ENCODE results near the gene PPP2R2C.

PPP2R2C gene

DNA sequence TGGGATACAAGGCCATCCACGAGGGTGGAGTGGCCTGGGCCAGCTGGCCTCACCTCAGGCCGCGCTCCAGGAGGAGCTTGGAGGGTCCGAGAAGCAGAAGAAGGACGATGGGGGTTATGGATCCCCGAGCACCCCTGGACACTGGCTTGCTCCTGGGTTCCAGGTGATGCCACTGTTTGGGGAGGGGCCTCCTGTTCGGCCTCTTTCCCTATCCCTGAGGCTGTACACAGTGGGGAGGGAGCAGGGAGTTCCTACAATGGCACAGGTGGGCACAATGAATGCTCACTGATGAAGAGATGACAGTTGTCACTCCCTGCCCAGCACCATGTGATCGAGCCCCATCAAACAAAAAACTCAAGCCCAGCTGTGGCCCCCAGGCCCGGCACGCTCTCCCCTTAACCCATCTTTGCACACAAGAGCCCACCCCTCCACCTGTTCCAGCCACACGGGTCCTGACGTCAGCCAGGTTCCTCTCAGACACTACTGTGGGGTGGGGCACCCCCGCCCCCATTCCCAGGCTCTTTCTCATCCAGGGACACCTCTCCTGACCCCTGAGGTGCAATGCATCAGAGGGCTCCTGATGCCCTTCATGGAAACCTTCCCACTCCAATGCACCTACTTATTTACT lies 132.5 kb downstream of the PPP2R2C start:
- no peak for DNase-seq

DNA sequence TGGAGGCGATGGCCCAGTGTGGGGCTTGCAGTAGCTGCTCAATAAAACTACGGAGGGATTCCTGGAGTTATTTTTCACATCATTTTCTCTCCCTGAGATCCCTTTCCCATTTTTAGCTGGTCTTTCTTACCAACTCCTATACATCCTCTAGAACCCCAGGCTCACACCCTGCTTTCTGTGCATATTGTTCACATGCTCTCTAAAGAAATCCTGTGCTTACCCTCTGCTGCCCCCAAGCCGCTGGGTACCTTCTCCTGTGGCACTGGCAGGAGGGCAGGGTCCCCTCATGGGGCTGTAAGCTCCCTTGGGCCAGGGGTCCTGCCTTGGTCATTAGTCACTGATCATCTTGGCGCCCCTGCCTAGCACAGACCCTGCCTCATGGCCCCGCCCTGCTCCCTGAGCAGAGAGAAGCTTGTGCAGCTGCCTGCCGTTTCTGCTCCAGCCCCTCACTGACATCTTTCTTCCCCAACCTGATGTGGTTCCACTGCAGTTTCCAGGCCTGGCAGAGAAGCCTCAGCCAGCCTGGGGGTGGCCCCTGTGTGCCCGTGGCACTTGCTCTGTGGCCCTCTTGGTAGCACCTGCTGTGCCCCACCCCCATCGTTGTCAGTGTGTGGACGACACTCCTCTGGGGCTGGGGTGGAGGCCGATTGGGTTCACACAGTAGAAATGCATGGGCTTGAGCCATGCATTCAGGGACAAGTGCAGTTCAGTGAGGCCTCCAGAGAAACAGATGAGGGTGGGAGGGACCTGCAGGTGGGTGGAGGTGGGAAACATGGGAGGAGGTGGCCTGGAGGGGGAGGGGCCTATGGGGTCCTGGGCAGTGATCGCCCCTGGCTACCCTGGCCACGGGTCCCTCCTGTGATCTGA lies 133.2 kb downstream of the PPP2R2C start:
- no peak for DNase-seq

DNA sequence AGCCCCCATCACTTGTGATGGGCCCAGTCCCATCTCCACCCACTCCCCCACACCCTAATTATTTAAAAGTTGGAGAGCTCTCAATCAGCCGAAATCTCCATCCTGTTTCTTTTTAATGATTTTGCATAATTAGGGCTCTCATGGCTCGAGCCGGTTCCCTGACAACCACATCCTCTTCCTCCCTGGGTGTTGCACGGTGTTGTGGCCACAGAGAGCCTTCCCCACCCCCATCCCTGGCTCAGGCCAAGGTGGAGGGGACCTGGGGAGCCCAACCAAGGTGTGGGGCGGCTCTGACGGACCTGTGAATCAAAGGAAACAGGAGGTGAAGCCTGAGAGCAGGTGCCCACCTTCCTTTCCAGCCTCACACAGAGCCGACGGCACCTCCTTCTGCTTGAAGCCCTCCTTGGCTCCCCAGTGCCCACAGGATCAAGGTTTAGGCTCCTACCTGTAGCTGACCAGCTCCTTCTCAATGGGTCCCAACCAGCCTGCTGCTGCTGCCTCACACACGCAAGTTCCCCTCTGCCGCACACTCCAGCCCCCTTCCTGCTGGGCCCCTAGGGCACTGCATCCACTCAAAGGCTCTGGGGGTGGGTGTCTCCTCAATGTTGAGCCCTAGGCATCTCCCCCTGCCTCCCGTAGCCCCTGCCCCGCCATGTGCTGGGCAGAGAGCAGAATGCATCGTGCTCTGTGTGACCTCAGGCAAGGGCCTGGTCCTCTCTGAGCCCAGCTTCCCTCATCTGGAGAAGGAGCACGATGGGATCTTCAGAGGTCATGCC lies 134.1 kb downstream of the PPP2R2C start:
- DNase-seq: no peak

DNA sequence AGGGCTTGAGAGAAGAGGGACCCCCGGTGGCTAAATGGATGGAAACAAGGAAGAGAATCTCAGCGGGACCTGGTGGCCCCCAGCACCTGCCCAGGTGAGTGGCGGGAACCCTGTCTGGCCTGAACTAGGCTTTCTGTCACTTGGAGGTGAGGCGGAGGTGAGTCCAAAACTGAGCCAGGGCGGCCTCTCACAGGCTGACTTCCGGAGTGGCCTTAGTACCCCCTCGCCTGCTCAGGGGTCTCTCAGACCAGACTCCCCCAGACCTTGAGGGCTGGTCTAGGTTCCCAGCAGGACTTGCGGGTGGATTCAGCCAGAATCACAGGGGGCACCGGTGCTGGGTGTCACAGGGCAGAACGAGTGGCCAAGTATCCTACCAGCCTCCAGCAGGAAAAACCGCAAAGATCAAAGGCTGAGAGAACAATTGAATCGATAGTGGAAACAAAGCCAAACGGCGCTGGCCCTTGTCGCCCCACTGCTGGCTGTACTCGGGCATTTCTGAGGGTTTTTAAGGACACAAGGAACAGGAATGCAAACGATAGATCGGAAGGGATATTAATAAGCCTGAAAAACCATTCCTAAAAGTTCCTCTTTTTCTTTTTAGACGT lies 135.0 kb downstream of the PPP2R2C start:
- no peak for DNase-seq

DNA sequence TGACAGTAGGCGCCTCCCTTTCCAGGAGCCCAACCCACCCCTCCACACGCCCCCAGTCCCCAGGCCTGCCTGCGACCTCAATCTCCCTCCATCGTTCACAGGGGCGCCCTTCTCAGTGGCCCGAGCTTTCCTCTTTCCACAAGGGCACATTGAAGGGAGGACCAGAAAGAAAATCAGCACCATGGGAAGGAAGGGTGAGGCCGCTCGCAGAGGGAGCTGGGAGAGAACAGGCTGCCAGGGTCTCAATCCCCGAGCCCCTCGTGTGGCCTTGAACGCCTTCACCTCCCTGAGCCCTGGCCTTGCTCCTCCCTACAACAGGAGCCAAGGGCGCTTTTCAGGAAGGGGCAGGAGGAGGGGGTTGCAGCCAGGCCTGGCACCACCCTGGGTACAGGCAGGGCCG lies 136.2 kb downstream of the PPP2R2C start:
- no peak for DNase-seq

DNA sequence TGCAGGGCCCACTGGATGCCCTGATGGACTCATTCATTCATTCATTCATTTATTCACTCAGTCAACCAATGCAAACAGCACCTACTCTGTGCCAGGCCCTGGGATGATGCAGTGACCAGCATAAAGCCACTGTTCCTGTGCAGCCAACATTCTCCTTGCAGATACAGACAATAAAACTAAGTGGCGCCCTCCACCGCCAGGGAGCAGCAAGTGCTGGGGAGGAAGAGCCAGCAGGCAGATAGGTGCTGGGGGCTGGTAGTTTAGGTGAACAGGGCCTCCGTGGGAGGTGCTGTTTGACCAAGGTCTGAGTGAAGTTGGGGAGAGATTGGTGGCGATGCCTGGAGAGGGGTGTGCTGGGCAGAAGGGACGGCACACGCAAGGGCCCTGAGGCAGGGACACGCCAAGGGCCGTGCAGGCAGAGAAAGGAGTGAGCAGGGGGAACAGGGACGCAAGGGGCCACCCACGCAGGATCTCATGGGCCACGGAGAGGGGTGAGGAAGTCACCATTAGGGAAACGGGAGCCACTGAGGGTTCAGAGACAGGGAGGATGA lies 137.3 kb downstream of the PPP2R2C start:
- no peak for DNase-seq

DNA sequence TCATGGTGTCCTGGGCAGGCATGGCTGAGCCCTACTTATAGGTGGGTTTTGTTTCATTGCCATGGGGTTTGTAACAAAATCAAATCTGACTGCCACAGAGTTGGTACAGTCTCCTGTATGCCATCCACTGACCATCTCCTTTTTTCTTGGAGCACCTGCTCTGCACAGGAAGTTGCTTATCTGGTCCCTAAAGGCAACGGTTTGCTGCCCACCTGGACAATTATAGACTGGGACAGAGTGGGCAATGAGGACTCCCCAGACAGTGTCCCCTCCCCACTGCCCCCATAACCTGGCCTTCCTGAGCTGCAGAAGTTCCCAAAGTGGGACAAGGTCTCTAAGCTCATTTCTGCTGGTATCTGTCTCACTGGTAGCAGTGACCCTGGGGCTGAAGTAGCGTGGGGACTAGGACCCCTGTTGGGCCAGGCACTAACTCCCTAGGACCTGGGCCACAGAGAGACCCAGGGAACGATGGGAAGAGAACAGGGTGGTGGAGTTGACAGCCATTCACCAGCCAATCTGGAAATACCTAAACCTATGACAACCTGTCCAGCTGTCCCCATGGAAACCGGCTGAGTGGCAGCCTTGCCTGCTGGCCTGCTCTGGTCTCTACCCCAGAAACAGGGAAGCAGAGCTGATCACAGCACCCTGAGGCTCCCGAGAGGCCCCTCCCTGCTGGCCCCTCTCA lies 138.1 kb downstream of the PPP2R2C start:
- DNase-seq: no peak

DNA sequence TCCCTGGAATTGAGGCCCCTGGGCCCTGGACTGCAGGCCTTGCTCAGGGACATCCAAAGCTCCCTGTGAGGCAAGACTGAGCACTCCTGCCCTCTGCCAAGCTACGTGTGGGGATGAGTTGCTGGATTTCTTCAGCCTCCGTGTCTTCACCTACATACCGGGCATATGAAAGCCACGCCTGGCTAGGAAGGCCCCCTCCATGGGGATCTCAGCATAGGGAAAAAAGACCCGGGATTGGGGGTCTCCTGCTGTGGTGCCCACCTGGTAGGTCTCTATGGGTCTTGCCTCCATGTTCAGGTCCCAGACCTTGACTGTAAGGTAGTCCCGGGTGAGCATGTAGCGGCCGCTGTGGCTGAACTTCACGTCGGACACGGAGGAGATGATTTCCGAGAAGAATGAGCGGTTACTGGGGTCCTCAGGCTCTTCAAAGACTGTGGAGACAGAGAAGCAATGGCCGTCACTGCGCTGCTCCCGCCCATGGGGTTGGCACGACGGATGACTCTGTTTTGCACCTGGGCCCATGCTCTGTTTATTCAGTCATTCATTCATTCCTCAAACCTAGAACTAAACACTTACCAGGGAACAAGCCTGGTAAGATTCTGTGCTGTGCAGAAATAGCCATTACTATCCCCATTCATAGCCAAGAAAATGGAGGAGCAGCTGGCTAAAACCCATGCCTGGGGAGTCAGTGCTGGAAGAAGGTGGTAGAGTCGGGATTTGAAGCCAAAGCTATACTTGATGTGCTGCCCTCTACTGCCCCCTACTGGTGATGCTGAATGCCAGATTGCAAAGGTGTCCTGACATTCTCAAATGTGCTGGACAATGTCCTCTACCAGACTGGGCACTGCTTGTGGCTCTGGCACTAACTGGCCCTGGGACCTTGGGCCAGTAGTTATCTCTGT lies 138.9 kb downstream of the PPP2R2C start:
- DNase-seq: no peak

DNA sequence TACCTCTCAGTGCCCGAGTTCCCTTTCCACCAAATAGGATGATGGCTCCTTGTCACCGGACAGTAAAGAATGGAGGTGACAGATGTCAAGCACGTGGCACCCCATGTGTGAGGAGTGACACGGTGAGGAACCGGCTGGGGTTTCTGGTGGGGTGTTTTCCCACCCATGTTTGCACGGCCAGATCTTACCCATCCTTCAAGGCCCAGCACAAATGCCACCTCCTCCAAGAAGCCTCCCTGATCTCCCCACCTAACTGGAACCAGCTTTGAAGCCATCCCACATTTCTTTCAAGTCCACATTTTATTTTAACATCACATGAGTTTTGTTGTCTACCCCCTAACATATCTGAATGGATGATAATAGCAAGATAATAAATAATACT lies 139.8 kb downstream of the PPP2R2C start:
- no peak for DNase-seq

DNA sequence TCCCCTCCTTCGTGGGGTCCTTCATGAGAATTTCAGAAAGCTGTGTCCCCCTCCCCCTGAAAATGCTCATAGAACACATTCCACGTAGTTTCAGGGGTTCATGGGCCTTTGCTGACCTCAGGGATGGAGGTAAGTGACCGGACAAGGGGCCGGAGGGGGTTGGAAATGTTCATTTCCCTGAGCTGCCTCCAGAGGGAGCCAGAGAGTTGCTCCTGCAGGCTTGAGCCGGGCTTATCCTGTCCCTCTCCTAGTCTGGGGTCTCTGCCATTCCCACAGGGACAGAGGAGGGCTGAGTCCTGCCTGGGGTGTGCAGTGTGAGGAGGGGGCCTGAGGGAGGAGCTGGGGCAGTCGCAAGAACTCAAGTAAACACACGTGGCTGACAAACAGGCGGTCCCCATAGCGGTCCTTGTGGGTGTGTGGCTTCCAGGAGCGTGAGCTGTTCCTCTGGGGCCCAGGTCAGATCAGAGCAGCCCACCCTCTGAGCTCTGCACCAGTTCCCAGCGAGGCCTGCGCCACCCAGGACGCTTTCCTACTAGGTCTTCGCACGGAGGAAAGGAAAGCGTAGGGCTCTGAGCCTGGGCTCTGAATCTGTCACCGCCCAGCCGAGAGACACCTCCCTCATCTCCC lies 140.3 kb downstream of the PPP2R2C start:
- no peak for DNase-seq

DNA sequence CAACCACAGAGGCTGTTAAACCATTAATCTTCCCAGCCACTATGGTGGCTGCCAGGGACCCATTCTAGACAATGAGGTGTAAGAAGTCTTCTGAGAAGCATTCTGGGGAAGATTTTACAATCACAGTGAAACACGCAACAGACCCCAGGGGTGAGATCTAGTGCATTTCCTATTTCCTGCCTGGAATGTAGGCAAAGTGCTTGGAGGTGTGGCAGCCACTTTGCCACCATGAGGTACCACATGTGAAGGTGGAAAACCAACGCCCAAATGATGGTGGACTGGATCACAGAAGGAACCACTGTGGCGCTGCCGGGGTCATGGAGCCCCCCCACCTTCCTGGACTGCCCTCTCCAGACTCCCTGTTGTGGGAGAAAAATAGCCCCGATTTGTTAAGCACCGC lies 140.9 kb downstream of the PPP2R2C start:
- no peak for DNase-seq

DNA sequence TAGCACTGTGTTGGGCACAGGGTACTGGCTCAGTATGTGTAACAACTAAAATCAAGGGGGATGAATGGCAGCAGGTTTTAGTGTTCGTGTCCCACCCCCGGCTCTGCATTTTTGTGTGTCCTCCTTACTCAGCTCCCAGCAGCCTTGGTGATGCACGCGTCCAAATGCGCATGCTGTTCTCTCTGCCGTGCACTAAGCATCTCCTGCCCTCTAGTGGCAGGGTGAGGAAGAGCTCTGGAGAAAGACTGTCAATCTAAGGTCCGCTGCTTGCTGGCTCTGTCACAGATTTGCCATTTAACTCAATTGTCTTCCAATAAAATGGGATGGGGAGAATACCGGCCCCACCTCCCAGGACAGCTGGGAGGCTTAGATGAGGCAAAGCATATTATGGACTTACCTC lies 141.4 kb downstream of the PPP2R2C start:
- DNase-seq: no peak

DNA sequence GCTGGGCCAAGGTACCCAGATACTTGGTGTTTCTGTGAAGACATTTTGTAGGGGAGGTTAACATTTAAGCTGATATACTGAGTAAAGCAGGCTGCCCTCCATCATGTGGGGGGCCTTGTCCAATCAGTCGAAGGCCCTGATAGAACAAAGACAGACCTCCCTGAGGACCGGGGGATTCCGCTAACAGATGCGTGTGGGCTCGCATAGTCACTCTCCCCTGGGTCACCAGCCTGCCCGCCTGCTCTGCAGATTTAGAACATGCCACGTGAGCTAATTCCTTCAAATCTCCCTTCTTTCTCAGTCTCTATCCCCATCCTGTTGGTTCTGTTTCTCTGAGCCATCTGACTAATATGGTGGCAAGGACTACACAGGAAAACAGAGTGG lies 142.0 kb downstream of the PPP2R2C start:
- DNase-seq: no peak

DNA sequence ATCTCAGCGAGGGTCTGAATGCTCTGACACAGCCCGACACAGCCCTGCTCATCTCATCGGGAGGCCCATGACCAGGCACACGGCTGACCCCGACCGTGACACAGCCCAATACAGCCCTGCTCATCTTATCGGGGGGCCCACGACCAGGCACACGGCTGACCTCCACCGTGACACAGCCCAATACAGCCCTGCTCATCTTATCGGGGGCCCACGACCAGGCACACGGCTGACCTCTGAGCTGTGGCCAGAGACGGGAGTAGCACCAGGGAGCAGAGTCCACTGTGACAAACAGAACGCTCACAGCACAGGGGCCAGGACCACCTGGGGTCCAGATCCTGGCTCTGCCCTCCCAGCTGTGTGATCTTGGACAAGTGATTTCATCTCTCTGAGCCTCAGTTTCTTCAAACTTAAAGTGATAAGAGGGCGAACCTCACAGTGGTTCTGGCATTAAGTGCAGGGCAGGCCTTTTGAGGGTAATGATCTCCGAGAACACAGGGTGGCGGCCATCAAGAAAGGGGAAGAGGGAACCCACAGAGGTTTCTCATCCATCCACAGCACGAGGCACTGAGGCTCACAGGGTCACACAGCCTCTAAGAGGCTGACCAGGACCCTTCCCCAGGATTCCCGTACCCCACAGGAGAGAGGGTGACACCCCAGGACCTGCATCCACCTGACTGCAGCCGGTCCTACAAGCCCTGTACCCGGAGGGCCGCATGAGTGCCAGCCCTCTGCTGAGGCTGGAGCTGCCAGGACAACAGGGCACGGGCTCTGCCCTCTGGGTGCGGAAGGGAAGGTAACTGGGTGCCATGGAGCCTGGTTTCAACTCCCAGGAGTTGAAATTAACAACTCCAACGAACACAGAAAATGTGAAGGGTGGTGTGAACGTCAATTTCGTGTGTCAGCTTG lies 142.7 kb downstream of the PPP2R2C start:
- DNase-seq: no peak

DNA sequence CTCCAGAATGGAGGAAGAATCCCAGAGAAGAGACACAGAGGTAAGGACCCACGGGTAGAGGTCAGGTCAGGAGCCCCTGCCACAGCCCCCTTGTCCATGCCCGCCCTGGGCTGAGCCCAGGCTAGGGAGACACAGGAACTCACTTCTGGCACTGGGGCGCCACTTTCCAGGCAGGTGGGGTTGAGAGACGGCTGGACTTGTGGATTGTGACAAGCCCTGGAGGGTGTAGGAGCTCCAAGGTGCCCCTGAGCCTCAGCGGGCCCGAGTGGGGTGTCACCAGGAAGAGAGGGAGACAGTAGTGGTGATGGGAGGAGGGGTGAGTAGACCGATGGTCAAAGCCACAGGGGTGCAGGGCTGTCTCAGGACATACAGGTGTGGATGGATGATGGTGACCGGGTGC lies 143.9 kb downstream of the PPP2R2C start:
- DNase-seq: no peak

DNA sequence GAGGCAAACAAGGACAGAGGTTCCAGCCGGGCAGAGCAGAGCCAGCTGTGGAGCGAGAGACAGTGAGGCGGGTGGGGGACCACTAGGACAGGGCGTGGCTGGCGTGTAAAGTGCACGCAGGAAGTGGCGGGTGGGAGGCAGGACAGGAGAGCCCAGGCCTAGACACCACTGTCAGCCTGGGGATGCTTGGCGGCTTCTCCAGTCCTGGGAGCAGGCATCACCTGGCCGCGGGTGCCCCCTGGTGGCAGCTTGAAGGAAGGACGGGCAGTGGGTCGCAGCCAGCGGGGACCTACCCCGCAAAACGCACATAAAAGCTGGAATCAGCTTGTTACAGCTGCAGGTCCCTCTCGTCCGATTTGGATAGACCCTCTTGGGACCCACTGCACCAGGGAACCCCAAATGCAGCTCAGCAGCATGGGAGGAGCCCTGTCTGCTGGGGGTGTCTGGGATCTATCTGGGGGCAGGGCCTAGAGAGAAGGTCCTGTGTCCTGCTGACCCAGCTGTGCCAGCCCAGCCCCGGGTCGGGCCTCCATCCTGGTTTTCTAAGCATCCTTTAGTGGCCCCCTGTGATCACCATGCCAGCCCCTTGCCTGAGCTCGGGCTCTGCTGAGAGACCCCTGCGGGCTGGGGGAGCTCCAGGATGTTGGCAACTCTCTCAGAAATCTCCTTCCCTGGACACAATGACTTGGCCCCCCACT lies 145.0 kb downstream of the PPP2R2C start:
- peak; percentile 14 for DNase-seq

DNA sequence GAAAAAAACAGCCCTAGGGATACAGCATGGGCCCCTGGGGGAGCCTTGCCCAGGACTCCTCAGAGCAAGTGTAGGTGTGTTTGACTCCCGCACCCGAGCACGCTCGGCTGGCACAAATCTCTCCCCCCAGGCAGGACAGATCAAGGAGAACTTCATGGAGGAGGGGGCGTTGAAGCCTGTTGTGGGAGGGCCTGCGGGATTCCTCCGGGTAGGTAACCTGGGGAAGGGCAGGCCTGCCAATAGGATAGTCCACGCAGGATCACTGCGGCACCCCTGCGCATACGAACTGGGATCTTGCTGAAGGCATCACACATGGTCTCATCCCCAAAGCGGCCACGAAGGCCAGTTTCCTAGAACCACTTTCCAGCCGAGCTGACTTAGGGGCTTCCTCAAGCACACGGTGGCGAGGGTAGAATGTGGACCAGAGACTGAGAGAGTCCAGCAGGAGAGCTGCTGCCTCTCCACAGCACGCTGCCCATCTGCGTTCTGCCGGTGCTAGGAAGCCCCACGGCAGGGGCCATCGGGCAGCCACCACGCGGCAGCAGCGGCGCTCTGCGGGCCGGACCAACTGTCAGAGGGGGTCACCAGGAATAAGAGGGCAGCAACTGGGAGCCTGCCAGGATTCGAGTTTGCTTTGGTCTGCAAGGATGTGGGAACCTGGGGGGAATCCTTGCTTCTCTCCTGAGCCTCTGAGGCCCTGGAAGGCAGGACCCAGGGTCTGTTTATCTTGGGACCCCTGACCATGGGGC lies 145.9 kb downstream of the PPP2R2C start:
- no peak for DNase-seq

DNA sequence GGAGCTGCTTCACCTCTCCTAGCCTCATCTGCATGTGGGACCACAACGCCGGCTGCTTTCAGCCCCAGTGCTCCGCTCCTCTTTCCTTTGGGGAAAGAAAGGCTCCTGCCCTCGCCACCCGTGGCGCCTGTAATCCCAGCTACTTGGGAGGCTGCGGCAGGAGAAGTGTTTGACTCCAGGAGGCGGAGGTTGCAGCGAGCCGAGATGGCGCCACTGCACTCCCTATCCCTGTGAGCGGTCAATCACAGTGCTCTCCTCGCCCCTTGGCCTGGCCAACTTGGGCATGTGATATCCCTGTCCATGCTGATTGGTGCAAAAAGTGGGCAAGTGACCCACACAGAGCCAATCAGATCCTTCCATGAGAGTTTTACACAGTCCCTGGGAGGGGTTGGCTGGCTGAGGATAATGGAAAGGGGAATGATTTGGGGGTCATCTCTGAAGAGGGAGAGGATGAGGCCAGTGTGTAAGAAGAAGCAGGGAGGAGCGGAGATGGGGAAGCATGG lies 146.6 kb downstream of the PPP2R2C start:
- DNase-seq: no peak

Measured in NCI-H226 (cell line).